Natural killer cell treated with Interleukin-12 subunit alpha and Interleukin-12 subunit beta and Interleukin-15 and Interleukin-18, amount 100 ng/mL, for 72 hours (primary cell): Measurements from ENCODE around the gene CNNM2. TPM values are rescaled to one million over a fixed set of nuclear protein-coding genes. Genes with fewer than 3 reads are reported as not detected.
"Not testable (repeated sequence)": the region's sequence is repeated elsewhere in the genome, so short reads cannot be mapped to it uniquely, and the experiment has no call there.

ENCODE experiments used
- ATAC-seq, 2 donors: fragments of 150-1000 bp; cut with Tn5 transposase in 1 of 2; sonication (Bioruptor Pico), chemical (Tn5 transposase) in 1 of 2; 2 replicates each; pipeline ENCODE4 v1.10.0; 2021
- DNase-seq: peaks from one replicate; pipeline ENCODE4 v3.0.0; 2022; ENCODE audit warnings: low spot score
- H3K27ac Mint-ChIP-seq, 2 donors: 1 replicate in 1 of 2; 2 replicates in 1 of 2; pipeline ENCODE4 v1.8.0; 2022; ENCODE audit warnings: mixed read lengths in 2 of 2, mild to moderate bottlenecking in 1 of 2, moderate library complexity in 1 of 2
- H3K27me3 Mint-ChIP-seq, 2 donors: 1 replicate in 1 of 2; 2 replicates in 1 of 2; pipeline ENCODE4 v1.8.0; 2022; ENCODE audit warnings: mixed read lengths in 2 of 2
- H3K36me3 Mint-ChIP-seq: one replicate; pipeline ENCODE4 v1.8.0; 2022; ENCODE audit warnings: mixed read lengths
- H3K4me1 Mint-ChIP-seq, 2 donors: 1 replicate in 1 of 2; 2 replicates in 1 of 2; pipeline ENCODE4 v1.8.0; 2022; ENCODE audit warnings: low read depth in 2 of 2, mixed read lengths in 2 of 2, mild to moderate bottlenecking in 1 of 2
- H3K4me3 Mint-ChIP-seq: one replicate; pipeline ENCODE4 v1.8.0; 2022; ENCODE audit warnings: mixed read lengths
- H3K9me3 Mint-ChIP-seq: 2 replicates; pipeline ENCODE4 v1.8.0; 2022; ENCODE audit warnings: mixed read lengths
- total RNA-seq, 2 donors: library from RNA; stranded (reverse); gene quantifications; one replicate each; pipeline ENCODE4 v1.2.3, GENCODE V29; 2022

Gene CNNM2
- total RNA-seq, 2 donors from 2014 or later: 6.2 to 11.2 TPM

- no peaks in the 10 kb centered on the region for H3K36me3 Mint-ChIP-seq
- ATAC-seq: no peak
Measured at GRCh38 chr10:103127241-103127640, 209.1 kb downstream of the CNNM2 start.

GRCh38 chr10:103130180-103130579 is 212.1 kb downstream of the CNNM2 start:
- not testable (repeated sequence) for DNase-seq, H3K36me3 Mint-ChIP-seq, H3K9me3 Mint-ChIP-seq, H3K27me3 Mint-ChIP-seq, ATAC-seq, H3K4me3 Mint-ChIP-seq, H3K27ac Mint-ChIP-seq
- H3K4me1 Mint-ChIP-seq: peaks cover 16 to 27% of the 10 kb centered on the region in 2 donors

More at GRCh38 chr10:103127241-103127640, 209.1 kb downstream of the CNNM2 start:
- no peaks in the 10 kb centered on the region for H3K27me3 Mint-ChIP-seq
- no peaks in the 10 kb centered on the region for H3K9me3 Mint-ChIP-seq
- H3K4me3 Mint-ChIP-seq: no peak overlapping the region
- DNase-seq: no peak
- peaks cover 14 to 32% of the 10 kb centered on the region in 2 donors for H3K4me1 Mint-ChIP-seq
- no peak overlapping the region for H3K27ac Mint-ChIP-seq

- Mint-ChIP-seq H3K4me1 (peaks cover 10 to 25% of the 10 kb centered on the region in 2 donors), H3K27ac (no peak overlapping the region), H3K27me3 (no peaks in the 10 kb centered on the region), H3K36me3 (peaks cover 11% of the 10 kb centered on the region), H3K4me3 (no peak overlapping the region), H3K9me3 (no peaks in the 10 kb centered on the region)
- ATAC-seq (no peak), DNase-seq (no peak)
Measured at GRCh38 chr10:103130910-103131309, 212.8 kb downstream of the CNNM2 start.

- DNase-seq, ATAC-seq, H3K27ac Mint-ChIP-seq, H3K27me3 Mint-ChIP-seq, H3K9me3 Mint-ChIP-seq, H3K4me3 Mint-ChIP-seq: not testable (repeated sequence)
- Mint-ChIP-seq H3K36me3 (peaks cover 26% of the 10 kb centered on the region), H3K4me1 (peaks cover 10 to 21% of the 10 kb centered on the region in 2 donors)
Measured at GRCh38 chr10:103135168-103135567, 217.1 kb downstream of the CNNM2 start.

- Mint-ChIP-seq H3K36me3 (peaks cover 27% of the 10 kb centered on the region), H3K27me3 (no peaks in the 10 kb centered on the region), H3K27ac (no peak overlapping the region), H3K4me1 (peaks cover 11 to 16% of the 10 kb centered on the region in 2 donors), H3K9me3 (no peaks in the 10 kb centered on the region), H3K4me3 (no peak overlapping the region)
- no peak for DNase-seq
- no peak for ATAC-seq
Measured at GRCh38 chr10:103139803-103140202, 221.7 kb downstream of the CNNM2 start.

Other genes starting within 250 kb of the CNNM2 start
- gene ARL3, start 203.9 kb upstream of the CNNM2 start, total RNA-seq: 1 to 10 TPM; 3.0 to 4.5 TPM
- 10 to 100 TPM; 13.2 to 39.6 TPM for gene SFXN2, start 203.7 kb upstream of the CNNM2 start, total RNA-seq
- 10 to 100 TPM; 21.0 to 33.1 TPM for gene WBP1L, start 174.3 kb upstream of the CNNM2 start, total RNA-seq
- not detected for gene CYP17A1, start 80.9 kb upstream of the CNNM2 start, total RNA-seq
- 1 to 10 TPM; 6.5 to 9.0 TPM for gene BORCS7, start 64.0 kb upstream of the CNNM2 start, total RNA-seq
- gene AS3MT, start 48.8 kb upstream of the CNNM2 start, total RNA-seq: under 1 TPM in 1 of 2 donors, not detected in 1; 0.43 TPM